Sciatic nerve (tissue), 2 donors: Measurements from ENCODE around the gene WWOX. TPM values are rescaled to one million over a fixed set of nuclear protein-coding genes. Genes with fewer than 3 reads are reported as not detected.
"Not testable (repeated sequence)": the region's sequence is repeated elsewhere in the genome, so short reads cannot be mapped to it uniquely, and the experiment has no call there.

Experiments
- ATAC-seq: fragments of 200-7000 bp; cut with Tn5 transposase; one replicate; pipeline ENCODE4 v1.9.1; 2020; ENCODE audit warnings: mild to moderate bottlenecking, moderate library complexity
- DNase-seq: peaks from one replicate; pipeline ENCODE4 v3.0.0-alpha.2; 2020; ENCODE audit warnings: low spot score
- intact Hi-C: fragments of 100-400 bp; cut with DNase I; formaldehyde crosslinking; loops from one replicate; pipeline ENCODE4 v1.14.2; 2022
- total RNA-seq: library from RNA; stranded (reverse); fragmentation: NEBNext Ultra II Directional; extraction: Animal tissue kit (Norgen Biotek cat#: 25700); gene quantifications from one replicate; pipeline ENCODE4 v1.2.1, GENCODE V29; 2021
- donor health status: DM: no; HTN: no; CAD: no.
- donor health status: DM: no; HTN: no; CAD: no.

WWOX gene
- total RNA-seq, 1 donor from 2014 or later, result 30.7 TPM

- DNase-seq, result no peak
- intact Hi-C loops, result no loop called here
- ATAC-seq, result no peak
These were observed 492.7 kb downstream of the WWOX start for GRCh38 chr16:78592111-78592510.

- intact Hi-C loops, result no loop called here
- DNase-seq, result no peak
- ATAC-seq, result no peak
These were observed 493.9 kb downstream of the WWOX start for GRCh38 chr16:78593352-78593751.

- ATAC-seq (no peak), DNase-seq (no peak)
- intact Hi-C loops, result no loop called here
These were observed 494.7 kb downstream of the WWOX start for GRCh38 chr16:78594191-78594590.

GRCh38 chr16:78596348-78596995, 497.0 kb downstream of the WWOX start:
- intact Hi-C loops, result no loop called here
- ATAC-seq (no peak), DNase-seq (no peak)

GRCh38 chr16:78596996-78597422, 497.6 kb downstream of the WWOX start:
- DNase-seq (no peak), ATAC-seq (no peak)
- intact Hi-C loops, result no loop called here

- DNase-seq, result no peak
- no peak for ATAC-seq
- intact Hi-C loops, result no loop called here
These were observed 498.5 kb downstream of the WWOX start for GRCh38 chr16:78597809-78598570.

- DNase-seq (no peak), ATAC-seq (no peak)
- intact Hi-C loops, result no loop called here
These were observed 499.8 kb downstream of the WWOX start for GRCh38 chr16:78599271-78599670.

GRCh38 chr16:78604423-78605062, 505.1 kb downstream of the WWOX start:
- DNase-seq, ATAC-seq, intact Hi-C loops: not testable (repeated sequence)

- intact Hi-C loops, result no loop called here
- DNase-seq (no peak), ATAC-seq (no peak)
These were observed 506.2 kb downstream of the WWOX start for GRCh38 chr16:78605548-78606101.

GRCh38 chr16:78606545-78606944, 507.1 kb downstream of the WWOX start:
- no peak for ATAC-seq
- intact Hi-C loops, result no loop called here

GRCh38 chr16:78607022-78607421, 507.6 kb downstream of the WWOX start:
- intact Hi-C loops, result no loop called here
- ATAC-seq, result no peak

More at GRCh38 chr16:78606545-78606944, 507.1 kb downstream of the WWOX start:
- no peak for DNase-seq

GRCh38 chr16:78607465-78607864, 508.0 kb downstream of the WWOX start:
- DNase-seq (no peak), ATAC-seq (no peak)
- intact Hi-C loops, result no loop called here

More at GRCh38 chr16:78607022-78607421, 507.6 kb downstream of the WWOX start:
- DNase-seq, result no peak

- ATAC-seq, result no peak
- intact Hi-C loops, result no loop called here
- DNase-seq, result no peak
These were observed 508.9 kb downstream of the WWOX start for GRCh38 chr16:78608305-78608776.

- ATAC-seq (no peak), DNase-seq (no peak)
- intact Hi-C loops, result no loop called here
These were observed 510.2 kb downstream of the WWOX start for GRCh38 chr16:78609402-78610274.

GRCh38 chr16:78611318-78611717, 511.9 kb downstream of the WWOX start:
- intact Hi-C loops, result no loop called here
- no peak for DNase-seq
- ATAC-seq, result no peak

GRCh38 chr16:78619811-78620210, 520.4 kb downstream of the WWOX start:
- intact Hi-C loops, result no loop called here
- ATAC-seq, result no peak
- DNase-seq, result no peak

- DNase-seq (no peak), ATAC-seq (no peak)
- intact Hi-C loops, result no loop called here
These were observed 520.8 kb downstream of the WWOX start for GRCh38 chr16:78620291-78620690.

GRCh38 chr16:78623796-78624195, 524.3 kb downstream of the WWOX start:
- ATAC-seq (no peak), DNase-seq (no peak)
- intact Hi-C loops, result no loop called here

- intact Hi-C loops, result no loop called here
- ATAC-seq (no peak), DNase-seq (no peak)
These were observed 524.9 kb downstream of the WWOX start for GRCh38 chr16:78624366-78624765.
